A673 (cell line): Measurements from ENCODE around the gene LSR.

Experiments used
- EZH2 ChIP-seq: fragments of 200-600 bp; sonication (generic); IDR thresholded peaks from 2 replicates; pipeline ENCODE4 v1.6.1; 2017; ENCODE audit warnings: borderline replicate concordance, low read depth, mild to moderate bottlenecking, mixed read lengths, antibody characterized with exemption, low read length; ENCODE audit not compliant: poor library complexity, severe bottlenecking
- TF ChIP-seq, protein P1 (sequence below): fragments of 300-800, 200-600 bp; sonication (generic); conservative IDR thresholded peaks from 2 replicates; pipeline ENCODE4 v1.5.1; 2017; ENCODE audit warnings: low read depth, mild to moderate bottlenecking, antibody characterized with exemption, low read length, moderate library complexity, mixed read lengths

DNA sequence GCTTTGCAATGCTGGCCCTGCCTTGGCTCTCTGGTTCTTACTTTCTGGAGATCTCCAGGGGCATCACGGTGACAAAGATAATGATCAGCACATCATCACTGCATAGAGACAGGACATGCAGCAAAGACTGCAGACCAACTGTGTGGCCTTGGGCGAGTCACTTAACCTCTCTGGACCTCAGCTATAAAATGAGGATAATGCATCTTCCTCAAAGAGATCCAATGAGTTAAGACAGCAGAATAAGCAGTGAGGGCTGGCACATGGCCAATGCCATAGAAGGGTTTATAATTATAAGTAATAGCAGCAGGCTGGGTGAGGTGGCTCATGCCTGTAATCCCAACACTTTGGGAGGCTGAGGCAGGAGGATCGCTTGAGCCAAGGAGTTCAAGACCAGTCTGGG, 45.5 kb downstream of the LSR start:
- no peak for TF ChIP-seq EZH2
- TF ChIP-seq, protein P1, sequence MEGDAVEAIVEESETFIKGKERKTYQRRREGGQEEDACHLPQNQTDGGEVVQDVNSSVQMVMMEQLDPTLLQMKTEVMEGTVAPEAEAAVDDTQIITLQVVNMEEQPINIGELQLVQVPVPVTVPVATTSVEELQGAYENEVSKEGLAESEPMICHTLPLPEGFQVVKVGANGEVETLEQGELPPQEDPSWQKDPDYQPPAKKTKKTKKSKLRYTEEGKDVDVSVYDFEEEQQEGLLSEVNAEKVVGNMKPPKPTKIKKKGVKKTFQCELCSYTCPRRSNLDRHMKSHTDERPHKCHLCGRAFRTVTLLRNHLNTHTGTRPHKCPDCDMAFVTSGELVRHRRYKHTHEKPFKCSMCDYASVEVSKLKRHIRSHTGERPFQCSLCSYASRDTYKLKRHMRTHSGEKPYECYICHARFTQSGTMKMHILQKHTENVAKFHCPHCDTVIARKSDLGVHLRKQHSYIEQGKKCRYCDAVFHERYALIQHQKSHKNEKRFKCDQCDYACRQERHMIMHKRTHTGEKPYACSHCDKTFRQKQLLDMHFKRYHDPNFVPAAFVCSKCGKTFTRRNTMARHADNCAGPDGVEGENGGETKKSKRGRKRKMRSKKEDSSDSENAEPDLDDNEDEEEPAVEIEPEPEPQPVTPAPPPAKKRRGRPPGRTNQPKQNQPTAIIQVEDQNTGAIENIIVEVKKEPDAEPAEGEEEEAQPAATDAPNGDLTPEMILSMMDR, result no peak
